H1 (cell line): ENCODE data around the gene PLXNA4. TPM values are rescaled to one million over a fixed set of nuclear protein-coding genes. Genes with fewer than 3 reads are reported as not detected.

Experiments
- ATF2 ChIP-seq: IDR thresholded peaks from 2 replicates; pipeline ENCODE4 v1.6.1; 2012; ENCODE audit warnings: low read length, inconsistent platforms
- HDAC2 ChIP-seq, 2 experiments: fragments of 300-600 bp in 1 of 2; sonication (generic) in 1 of 2; IDR thresholded peaks; 2 replicates each; pipeline ENCODE4 v1.6.1; 2011 to 2012; ENCODE audit warnings: low read depth in 2 of 2, low read length in 2 of 2, mild to moderate bottlenecking in 2 of 2, moderate library complexity in 2 of 2, borderline replicate concordance in 1 of 2, inconsistent platforms in 1 of 2
- KDM1A ChIP-seq: fragments of 200-600, 300-600 bp; sonication (generic); IDR thresholded peaks from 2 replicates; pipeline ENCODE4 v1.7.1; 2016; ENCODE audit warnings: mild to moderate bottlenecking, low read length, borderline replicate concordance
- RNF2 ChIP-seq: fragments of 200-900, 300-1000 bp; sonication (generic); IDR thresholded peaks from 2 replicates; pipeline ENCODE4 v1.7.1; 2016; ENCODE audit warnings: borderline replicate concordance, low read depth, mild to moderate bottlenecking, antibody characterized with exemption, low read length; ENCODE audit not compliant: poor library complexity, severe bottlenecking; ENCODE audit errors: missing control alignments
- ZNF274 ChIP-seq: IDR thresholded peaks from 2 replicates; pipeline ENCODE4 v1.7.0; 2012; ENCODE audit warnings: low read length, borderline replicate concordance; ENCODE audit errors: extremely low read depth
- polyA plus RNA-seq, 7 experiments: library from polyadenylated mRNA; depleted of rRNA in 3 of 7; stranded (reverse) in 5 of 7; unstranded in 2 of 7; fragments of >200 nt in 5 of 7; fragments of 200-250 nt in 2 of 7; gene quantifications; 1 replicate in 5 of 7; 2 replicates in 1 of 7; 4 replicates in 1 of 7; pipeline versions ENCODE4 v1.2.1 to v1.2.3, GENCODE V29; 2011 to 2013; ENCODE audit warnings: missing spikeins in 2 of 7, mixed read lengths in 2 of 7
- total RNA-seq: library from RNA; stranded (reverse); fragmentation: NEBNext Ultra II Directional; extraction: Animal tissue kit (Norgen Biotek cat#: 25700); gene quantifications from 2 replicates; pipeline ENCODE4 v1.2.1, GENCODE V29; 2021

Gene PLXNA4
- total and polyA plus RNA-seq, 2 of the 8 experiments (the other 6 are each of a cell fraction or from before 2014, with no cell fraction given) = 0.76 to 0.79 TPM

- no peak for TF ChIP-seq ATF2
- TF ChIP-seq HDAC2 (IDR thresholded peaks at IDR 0.05; ENCODE audit: borderline replicate concordance in 1 of 2, low read depth in 2 of 2, low read length in 2 of 2) = no peak
- no peak for TF ChIP-seq ZNF274
- no peak for TF ChIP-seq RNF2
- TF ChIP-seq KDM1A = no peak
Measured at GRCh38 chr7:132081686-132082085, 494.6 kb downstream of the PLXNA4 start (continued).
